ENCODE results near the gene SLC16A9. TPM values are rescaled to one million over a fixed set of nuclear protein-coding genes. Genes with fewer than 3 reads are reported as not detected.

Gene SLC16A9
- total RNA-seq, 4 donors from 2014 or later = 35.6 to 63.8 (median 41.6) TPM

DNA sequence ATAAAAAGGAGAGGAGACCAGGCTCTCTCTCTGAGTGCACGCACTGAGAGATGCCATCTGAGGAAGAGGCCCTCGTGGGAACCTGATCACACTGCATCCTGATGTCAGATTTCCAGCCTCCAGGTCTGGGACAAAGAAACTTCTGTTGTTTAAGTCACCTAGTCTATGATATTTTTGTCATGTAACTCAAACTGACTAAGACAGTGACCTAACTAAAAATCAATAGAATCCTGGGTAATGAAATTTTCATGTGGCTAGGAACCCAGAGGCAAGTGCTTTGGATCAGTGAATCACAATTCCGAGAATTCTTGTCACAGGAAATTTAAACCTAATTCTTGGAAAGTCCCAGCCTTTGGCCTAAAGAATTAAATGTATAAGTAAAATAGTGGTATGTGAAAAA, 107.7 kb downstream of the SLC16A9 start:
- WGBS, 2 donors = 90 to 94% methylated on average over 3 of the region's 3 CpGs
- no peaks in the 10 kb centered on the region for H3K4me1 ChIP-seq
- intact Hi-C loops (cut with DNase I) = no loop called here

More for the DNA sequence above, 107.7 kb downstream of the SLC16A9 start:
- Histone ChIP-seq H3K9me3 (no peaks in the 10 kb centered on the region), H3K4me3 (replicated peaks in 1 of 3) (no peak overlapping the region), H3K27me3 (no peaks in the 10 kb centered on the region), H3K27ac (no peak overlapping the region), H3K36me3 (no peaks in the 10 kb centered on the region)
- TF ChIP-seq POLR2A (IDR thresholded peaks at IDR 0.05) = no peak
- TF ChIP-seq, protein P1, sequence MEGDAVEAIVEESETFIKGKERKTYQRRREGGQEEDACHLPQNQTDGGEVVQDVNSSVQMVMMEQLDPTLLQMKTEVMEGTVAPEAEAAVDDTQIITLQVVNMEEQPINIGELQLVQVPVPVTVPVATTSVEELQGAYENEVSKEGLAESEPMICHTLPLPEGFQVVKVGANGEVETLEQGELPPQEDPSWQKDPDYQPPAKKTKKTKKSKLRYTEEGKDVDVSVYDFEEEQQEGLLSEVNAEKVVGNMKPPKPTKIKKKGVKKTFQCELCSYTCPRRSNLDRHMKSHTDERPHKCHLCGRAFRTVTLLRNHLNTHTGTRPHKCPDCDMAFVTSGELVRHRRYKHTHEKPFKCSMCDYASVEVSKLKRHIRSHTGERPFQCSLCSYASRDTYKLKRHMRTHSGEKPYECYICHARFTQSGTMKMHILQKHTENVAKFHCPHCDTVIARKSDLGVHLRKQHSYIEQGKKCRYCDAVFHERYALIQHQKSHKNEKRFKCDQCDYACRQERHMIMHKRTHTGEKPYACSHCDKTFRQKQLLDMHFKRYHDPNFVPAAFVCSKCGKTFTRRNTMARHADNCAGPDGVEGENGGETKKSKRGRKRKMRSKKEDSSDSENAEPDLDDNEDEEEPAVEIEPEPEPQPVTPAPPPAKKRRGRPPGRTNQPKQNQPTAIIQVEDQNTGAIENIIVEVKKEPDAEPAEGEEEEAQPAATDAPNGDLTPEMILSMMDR (IDR thresholded peaks at IDR 0.05) = no peak
- no peak for DNase-seq

Other genes with a start within 250 kb of the SLC16A9 start
- not detected for gene MRLN, start 43.6 kb upstream of the SLC16A9 start, total RNA-seq
- 10 to 100 TPM; 59.3 to 79.3 (median 64.8) TPM for gene CCDC6, start 196.7 kb upstream of the SLC16A9 start, total RNA-seq

Measured in thyroid gland (tissue), 4 donors.